Liver (tissue), 9 donors: ENCODE data around the gene PROX1. TPM values are rescaled to one million over a fixed set of nuclear protein-coding genes. Genes with fewer than 3 reads are reported as not detected.

Experiments
- DNase-seq: peaks from one replicate; pipeline ENCODE4 v3.0.0-alpha.2; 2017; ENCODE audit warnings: low spot score
- H3K27ac ChIP-seq, 2 donors: one replicate each; pipeline ENCODE4 v1.7.0; 2013; ENCODE audit warnings: inconsistent platforms in 2 of 2, low read length in 2 of 2, control low read depth in 1 of 2, low read depth in 1 of 2, mild to moderate bottlenecking in 1 of 2
- H3K27me3 ChIP-seq, 4 donors: one replicate each; pipeline versions ENCODE4 v1.6.1 to v1.7.0; 2013; ENCODE audit warnings: low read length in 3 of 4, inconsistent platforms in 1 of 4, mild to moderate bottlenecking in 1 of 4, moderate library complexity in 1 of 4; ENCODE audit not compliant: control insufficient read depth in 4 of 4, insufficient read depth in 4 of 4
- H3K36me3 ChIP-seq, 4 donors: one replicate each; pipeline versions ENCODE4 v1.6.1 to v1.7.0; 2013; ENCODE audit warnings: low read length in 3 of 4, mild to moderate bottlenecking in 3 of 4, low read depth in 1 of 4, moderate library complexity in 1 of 4; ENCODE audit not compliant: control insufficient read depth in 4 of 4, insufficient read depth in 3 of 4
- H3K4me1 ChIP-seq, 4 donors: one replicate each; pipeline versions ENCODE4 v1.6.1 to v1.7.0; 2013; ENCODE audit warnings: low read length in 3 of 4, mild to moderate bottlenecking in 3 of 4, moderate library complexity in 1 of 4; ENCODE audit not compliant: control insufficient read depth in 4 of 4, insufficient read depth in 4 of 4
- H3K4me3 ChIP-seq, 3 donors: one replicate each; pipeline versions ENCODE4 v1.6.1 to v1.7.0; 2013; ENCODE audit warnings: low read length in 3 of 3, control low read depth in 1 of 3, low read depth in 1 of 3, mild to moderate bottlenecking in 1 of 3
- H3K9ac ChIP-seq, 2 donors: one replicate each; pipeline ENCODE4 v1.7.0; 2013; ENCODE audit warnings: low read length in 2 of 2, mild to moderate bottlenecking in 2 of 2, moderate library complexity in 2 of 2, control low read depth in 1 of 2, low read depth in 1 of 2
- H3K9me3 ChIP-seq, 4 donors: one replicate each; pipeline versions ENCODE4 v1.6.1 to v1.7.0; 2013; ENCODE audit warnings: low read length in 3 of 4; ENCODE audit not compliant: control insufficient read depth in 4 of 4
- EGR1 ChIP-seq, 2 donors: IDR thresholded peaks; 2 replicates each; pipeline ENCODE4 v1.6.1; 2016 to 2018; ENCODE audit warnings: antibody characterized with exemption in 2 of 2, low read depth in 2 of 2
- FOXA1 ChIP-seq: IDR thresholded peaks from 2 replicates; pipeline ENCODE4 v1.6.1; 2016; ENCODE audit warnings: antibody characterized with exemption
- FOXA2 ChIP-seq: IDR thresholded peaks from 2 replicates; pipeline ENCODE4 v1.6.1; 2016; ENCODE audit warnings: antibody characterized with exemption
- GABPA ChIP-seq, 2 donors: IDR thresholded peaks in 1 of 2; conservative IDR thresholded peaks in 1 of 2; 2 replicates each; pipeline ENCODE4 v1.6.1; 2016; ENCODE audit warnings: antibody characterized with exemption in 2 of 2, mild to moderate bottlenecking in 1 of 2, moderate library complexity in 1 of 2
- HNF4A ChIP-seq, 2 donors: conservative IDR thresholded peaks; 2 replicates each; pipeline ENCODE4 v1.6.1; 2016; ENCODE audit warnings: antibody characterized with exemption in 2 of 2, mild to moderate bottlenecking in 2 of 2
- HNF4G ChIP-seq: IDR thresholded peaks from 2 replicates; pipeline ENCODE4 v1.6.1; 2016; ENCODE audit warnings: antibody characterized with exemption
- JUND ChIP-seq, 2 donors: IDR thresholded peaks; 2 replicates each; pipeline ENCODE4 v1.6.1; 2016; ENCODE audit warnings: antibody characterized with exemption in 2 of 2
- MAX ChIP-seq: IDR thresholded peaks from 2 replicates; pipeline ENCODE4 v1.6.1; 2016; ENCODE audit warnings: antibody characterized with exemption
- NR2F2 ChIP-seq: IDR thresholded peaks from 2 replicates; pipeline ENCODE4 v1.6.1; 2016; ENCODE audit warnings: antibody characterized with exemption
- RAD21 ChIP-seq, 2 donors: IDR thresholded peaks; 2 replicates each; pipeline ENCODE4 v1.6.1; 2016; ENCODE audit warnings: antibody characterized with exemption in 2 of 2, mild to moderate bottlenecking in 2 of 2
- REST ChIP-seq: IDR thresholded peaks from 2 replicates; pipeline ENCODE4 v1.6.1; 2016; ENCODE audit warnings: antibody characterized with exemption, mild to moderate bottlenecking
- RXRA ChIP-seq, 2 donors: IDR thresholded peaks; 2 replicates each; pipeline ENCODE4 v1.6.1; 2017 to 2018; ENCODE audit warnings: antibody characterized with exemption in 2 of 2, mild to moderate bottlenecking in 1 of 2
- SP1 ChIP-seq: IDR thresholded peaks from 2 replicates; pipeline ENCODE4 v1.6.1; 2018; ENCODE audit warnings: antibody characterized with exemption, mild to moderate bottlenecking
- TAF1 ChIP-seq: conservative IDR thresholded peaks from 2 replicates; pipeline ENCODE4 v1.6.1; 2016; ENCODE audit warnings: antibody characterized with exemption, mild to moderate bottlenecking
- ZBTB33 ChIP-seq: IDR thresholded peaks from 2 replicates; pipeline ENCODE4 v1.6.1; 2016; ENCODE audit warnings: antibody characterized with exemption
- WGBS: extraction: QIAGEN DNeasy Blood & Tissue Kit; methylation state at CpG from one replicate; pipeline ENCODE4 v1.1.7; 2013; 5-methylcytosine and 5-hydroxymethylcytosine counted together
- polyA plus RNA-seq, 2 donors: library from polyadenylated mRNA; stranded (reverse) in 1 of 2; unstranded in 1 of 2; fragments of 200-250 nt in 1 of 2; fragments of >200 nt in 1 of 2; fragmentation: Nextera tagmentation in 1 of 2; extraction: Ambion mirVana in 1 of 2; gene quantifications; one replicate each; pipeline versions ENCODE4 v1.2.1 to v1.2.3, GENCODE V29; 2013 to 2015
- total RNA-seq, 2 donors: library from RNA; depleted of rRNA; stranded (reverse); fragments of >200 nt; gene quantifications; one replicate each; pipeline ENCODE4 v1.2.3, GENCODE V29; 2014
- TF ChIP-seq, protein P1 (sequence below): IDR thresholded peaks from 2 replicates; pipeline ENCODE4 v1.6.1; 2016; ENCODE audit warnings: antibody characterized with exemption
- donor health status: healthy.
- donor health status: healthy.
- donor health status: healthy.
- donor health status: healthy.
- donor health status: healthy.

PROX1 gene
- total and polyA plus RNA-seq, 4 donors, result 18.3 to 101 (median 31.3) TPM

DNA sequence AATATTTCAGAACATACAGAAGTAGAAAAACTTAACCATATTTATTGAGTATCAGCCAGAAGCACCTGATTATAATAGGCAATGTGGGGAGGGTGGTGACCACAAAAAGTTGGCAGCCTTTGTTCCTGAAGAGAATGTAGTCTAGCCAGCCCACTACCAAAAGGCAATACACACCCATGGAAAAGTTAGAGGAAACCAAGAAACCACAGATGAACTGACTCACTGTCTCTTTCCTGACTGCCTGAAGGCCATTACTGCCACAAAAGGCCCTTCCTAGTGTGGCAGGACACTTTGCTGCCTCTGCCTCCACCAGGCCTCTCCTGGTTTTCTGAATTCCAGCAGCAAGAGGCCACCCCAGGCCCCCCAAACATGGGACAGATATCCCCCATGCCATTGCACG, 14.6 kb upstream of the PROX1 start:
- H3K9me3 ChIP-seq, result no peaks in the 10 kb centered on the region
- H3K27ac ChIP-seq, result no peak overlapping the region
- no peak for DNase-seq
- no peak overlapping the region for H3K4me3 ChIP-seq
- TF ChIP-seq NR2F2 (no peak), HNF4G (no peak)
- no peak overlapping the region for H3K9ac ChIP-seq
- peaks cover 0 to 18% (median 7%) of the 10 kb centered on the region in 4 donors for H3K4me1 ChIP-seq
- H3K27me3 ChIP-seq, result no peaks in the 10 kb centered on the region
- WGBS, result 92% methylated on average over 1 of the region's 1 CpG
- H3K36me3 ChIP-seq, result no peaks in the 10 kb centered on the region

GRCh38 chr1:213976665-213977485, 10.9 kb upstream of the PROX1 start:
- no peaks in the 10 kb centered on the region for H3K27me3 ChIP-seq
- H3K4me1 ChIP-seq, result peaks cover 3 to 28% (median 11%) of the 10 kb centered on the region in 4 donors
- no peak for TF ChIP-seq JUND (IDR thresholded peaks at IDR 0.05)
- TF ChIP-seq EGR1 (IDR thresholded peaks at IDR 0.05; ENCODE audit: low read depth in 2 of 2), result peak in 1 of 2 donors; percentile 10
- TF ChIP-seq HNF4A (conservative IDR thresholded peaks at IDR 0.05), result peak; percentile 34 to 52
- peak; percentile 31 for TF ChIP-seq ZBTB33
- TF ChIP-seq, protein P1, sequence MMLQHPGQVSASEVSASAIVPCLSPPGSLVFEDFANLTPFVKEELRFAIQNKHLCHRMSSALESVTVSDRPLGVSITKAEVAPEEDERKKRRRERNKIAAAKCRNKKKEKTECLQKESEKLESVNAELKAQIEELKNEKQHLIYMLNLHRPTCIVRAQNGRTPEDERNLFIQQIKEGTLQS, result no peak
- peak; percentile 17 to 34 for TF ChIP-seq RXRA (IDR thresholded peaks at IDR 0.05)
- peak in 1 of 2 donors; percentile 27 for TF ChIP-seq RAD21 (IDR thresholded peaks at IDR 0.05)
- no peak for TF ChIP-seq GABPA (IDR thresholded peaks at IDR 0.05 in 1 of 2, conservative IDR thresholded peaks at IDR 0.05 in 1 of 2)
- TF ChIP-seq TAF1, result peak; percentile 2
- peak; percentile 45 for TF ChIP-seq SP1
- peak; percentile 14 for TF ChIP-seq MAX
- TF ChIP-seq FOXA2, result peak; percentile 21
- peak; percentile 10 for TF ChIP-seq HNF4G
- H3K9me3 ChIP-seq, result no peaks in the 10 kb centered on the region
- H3K27ac ChIP-seq, result peak overlapping the region; percentile 61 to 72
- H3K4me3 ChIP-seq, result no peak overlapping the region
- 24% methylated on average over 8 of the region's 8 CpGs for WGBS
- no peak overlapping the region for H3K9ac ChIP-seq
- H3K36me3 ChIP-seq, result no peaks in the 10 kb centered on the region
- no peak for DNase-seq

DNA sequence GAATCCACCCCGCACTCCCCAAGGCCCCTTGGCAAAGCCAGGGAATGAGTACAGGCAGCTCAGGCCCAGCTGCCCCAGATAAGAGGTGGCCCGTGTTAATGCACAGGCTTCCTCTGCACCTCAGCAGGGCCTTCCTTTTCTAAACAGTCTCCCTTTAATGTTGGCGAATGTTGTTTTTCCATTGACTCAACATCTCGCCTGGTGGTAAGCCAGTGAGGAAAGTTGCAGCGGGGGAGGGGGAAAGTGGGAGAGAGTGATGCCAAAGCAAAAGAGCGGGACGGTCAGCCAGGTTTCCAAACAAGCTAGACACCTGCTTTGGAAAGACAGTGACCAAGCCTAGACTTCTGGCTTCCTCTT, 10.3 kb upstream of the PROX1 start:
- Histone ChIP-seq H3K4me1 (peaks cover 5 to 30% (median 7%) of the 10 kb centered on the region in 4 donors), H3K9me3 (no peaks in the 10 kb centered on the region), H3K9ac (no peak overlapping the region), H3K27me3 (no peaks in the 10 kb centered on the region), H3K27ac (peak overlapping the region; percentile 61 to 72), H3K4me3 (no peak overlapping the region), H3K36me3 (no peaks in the 10 kb centered on the region)
- 22% methylated on average over 7 of the region's 7 CpGs for WGBS
- DNase-seq, result no peak
- no peak for TF ChIP-seq TAF1
- TF ChIP-seq EGR1 (IDR thresholded peaks at IDR 0.05; ENCODE audit: low read depth in 2 of 2), result peak; percentile 64 to 94
- TF ChIP-seq ZBTB33, result peak; percentile 53
- peak; percentile 66 for TF ChIP-seq REST
- TF ChIP-seq MAX, result peak; percentile 83
- peak; percentile 79 to 90 for TF ChIP-seq JUND (IDR thresholded peaks at IDR 0.05)
- peak; percentile 74 to 83 for TF ChIP-seq RXRA (IDR thresholded peaks at IDR 0.05)
- TF ChIP-seq, protein P1, result peak; percentile 68
- peak; percentile 57 to 78 for TF ChIP-seq RAD21 (IDR thresholded peaks at IDR 0.05)
- peak; percentile 77 for TF ChIP-seq SP1
- TF ChIP-seq GABPA (IDR thresholded peaks at IDR 0.05 in 1 of 2, conservative IDR thresholded peaks at IDR 0.05 in 1 of 2), result peak in 1 of 2 donors; percentile 38
- no peak for TF ChIP-seq FOXA1
- peak; percentile 50 to 69 for TF ChIP-seq HNF4A (conservative IDR thresholded peaks at IDR 0.05)
